ENCODE data around the gene EMX2. TPM values are rescaled to one million over a fixed set of nuclear protein-coding genes. Genes with fewer than 3 reads are reported as not detected.
"Not testable (repeated sequence)": the region's sequence is repeated elsewhere in the genome, so short reads cannot be mapped to it uniquely, and the experiment has no call there.

The EMX2 gene
- total RNA-seq, 4 donors from 2014 or later = 1.0 TPM; not detected in 3

- WGBS, 2 donors = 52 to 63% methylated on average over 16 of the region's 16 CpGs
- H3K4me1 ChIP-seq = no peaks in the 10 kb centered on the region
- DNase-seq = no peak
- intact Hi-C loops (cut with DNase I) = no loop called here
- no peaks in the 10 kb centered on the region for H3K27me3 ChIP-seq
- no peaks in the 10 kb centered on the region for H3K36me3 ChIP-seq
- TF ChIP-seq POLR2A (IDR thresholded peaks at IDR 0.05) = no peak
- TF ChIP-seq, protein P1, sequence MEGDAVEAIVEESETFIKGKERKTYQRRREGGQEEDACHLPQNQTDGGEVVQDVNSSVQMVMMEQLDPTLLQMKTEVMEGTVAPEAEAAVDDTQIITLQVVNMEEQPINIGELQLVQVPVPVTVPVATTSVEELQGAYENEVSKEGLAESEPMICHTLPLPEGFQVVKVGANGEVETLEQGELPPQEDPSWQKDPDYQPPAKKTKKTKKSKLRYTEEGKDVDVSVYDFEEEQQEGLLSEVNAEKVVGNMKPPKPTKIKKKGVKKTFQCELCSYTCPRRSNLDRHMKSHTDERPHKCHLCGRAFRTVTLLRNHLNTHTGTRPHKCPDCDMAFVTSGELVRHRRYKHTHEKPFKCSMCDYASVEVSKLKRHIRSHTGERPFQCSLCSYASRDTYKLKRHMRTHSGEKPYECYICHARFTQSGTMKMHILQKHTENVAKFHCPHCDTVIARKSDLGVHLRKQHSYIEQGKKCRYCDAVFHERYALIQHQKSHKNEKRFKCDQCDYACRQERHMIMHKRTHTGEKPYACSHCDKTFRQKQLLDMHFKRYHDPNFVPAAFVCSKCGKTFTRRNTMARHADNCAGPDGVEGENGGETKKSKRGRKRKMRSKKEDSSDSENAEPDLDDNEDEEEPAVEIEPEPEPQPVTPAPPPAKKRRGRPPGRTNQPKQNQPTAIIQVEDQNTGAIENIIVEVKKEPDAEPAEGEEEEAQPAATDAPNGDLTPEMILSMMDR (IDR thresholded peaks at IDR 0.05) = no peak
- H3K4me3 ChIP-seq (replicated peaks in 1 of 3) = no peak overlapping the region
- H3K9me3 ChIP-seq = no peaks in the 10 kb centered on the region
- H3K27ac ChIP-seq = no peak overlapping the region
Observed at GRCh38 chr10:117503244-117504205, 39.0 kb upstream of the EMX2 start.

GRCh38 chr10:117504562-117504961 lies 38.0 kb upstream of the EMX2 start:
- no peaks in the 10 kb centered on the region for H3K36me3 ChIP-seq
- H3K9me3 ChIP-seq = no peaks in the 10 kb centered on the region
- TF ChIP-seq, protein P1 (IDR thresholded peaks at IDR 0.05) = no peak
- TF ChIP-seq POLR2A (IDR thresholded peaks at IDR 0.05) = no peak
- no peak overlapping the region for H3K4me3 ChIP-seq (replicated peaks in 1 of 3)
- H3K27ac ChIP-seq = no peak overlapping the region
- 93 to 95% methylated on average over 8 of the region's 8 CpGs for WGBS, 2 donors
- DNase-seq = no peak
- H3K4me1 ChIP-seq = no peaks in the 10 kb centered on the region
- intact Hi-C loops (cut with DNase I) = no loop called here
- no peaks in the 10 kb centered on the region for H3K27me3 ChIP-seq

GRCh38 chr10:117507081-117507480 lies 35.5 kb upstream of the EMX2 start:
- H3K36me3 ChIP-seq; H3K27ac ChIP-seq; intact Hi-C loops (cut with DNase I); H3K9me3 ChIP-seq; H3K4me1 ChIP-seq; H3K4me3 ChIP-seq (replicated peaks in 1 of 3); DNase-seq; H3K27me3 ChIP-seq: not testable (repeated sequence)
- WGBS, 2 donors = 74 to 87% methylated on average over 7 of the region's 7 CpGs

- TF ChIP-seq, protein P1 (IDR thresholded peaks at IDR 0.05) = no peak
- TF ChIP-seq POLR2A (IDR thresholded peaks at IDR 0.05) = no peak
- Histone ChIP-seq H3K36me3 (no peaks in the 10 kb centered on the region), H3K9me3 (no peaks in the 10 kb centered on the region), H3K4me3 (replicated peaks in 1 of 3) (no peak overlapping the region), H3K4me1 (no peaks in the 10 kb centered on the region), H3K27me3 (no peaks in the 10 kb centered on the region), H3K27ac (no peak overlapping the region)
- WGBS, 2 donors = 89% methylated on average over 7 of the region's 7 CpGs
- intact Hi-C loops (cut with DNase I) = no loop called here
- no peak for DNase-seq
Observed at GRCh38 chr10:117509573-117509972, 33.0 kb upstream of the EMX2 start.

GRCh38 chr10:117511601-117512390 lies 30.8 kb upstream of the EMX2 start:
- no peak for DNase-seq

More at GRCh38 chr10:117511601-117512390, 30.8 kb upstream of the EMX2 start:
- Histone ChIP-seq H3K4me3 (replicated peaks in 1 of 3) (no peak overlapping the region), H3K9me3 (no peaks in the 10 kb centered on the region), H3K36me3 (no peaks in the 10 kb centered on the region), H3K27me3 (no peaks in the 10 kb centered on the region), H3K27ac (no peak overlapping the region), H3K4me1 (no peaks in the 10 kb centered on the region)
- intact Hi-C loops (cut with DNase I) = no loop called here
- 49 to 57% methylated on average over 15 of the region's 17 CpGs for WGBS, 2 donors
- no peak for TF ChIP-seq POLR2A (IDR thresholded peaks at IDR 0.05)
- TF ChIP-seq, protein P1 (IDR thresholded peaks at IDR 0.05) = no peak
